Endothelial cell of umbilical vein (primary cell): Measurements from ENCODE around the gene PBXIP1. TPM values are rescaled to one million over a fixed set of nuclear protein-coding genes. Genes with fewer than 3 reads are reported as not detected.

Source experiments
- BruUV-seq: library from RNA; stranded (reverse); fragments of 400-500 nt; replicated peaks from 2 replicates; lab custom pipeline; 2021; lab: Mats Ljungman, UMichigan
- CTCF ChIA-PET: fragments of 300-600, 350-600 bp; sonication (Branson Sonifier 250); formaldehyde crosslinking; loops from one replicate; lab custom pipeline; 2021; ENCODE audit warnings: antibody characterized with exemption, inconsistent platforms; lab: Charles Lee
- POLR2A ChIA-PET: fragments of 300-600, 350-600 bp; sonication (Branson Sonifier 250); formaldehyde crosslinking; loops from one replicate; lab custom pipeline; 2021; ENCODE audit warnings: antibody characterized with exemption, inconsistent platforms; lab: Charles Lee
- DNase-seq: peaks from one replicate; pipeline ENCODE4 v3.0.0-alpha.2; 2011; ENCODE audit warnings: low read depth, low spot score
- FAIRE-seq: peaks from 2 replicates; lab custom pipeline; 2011; peaks lifted over from hg19 to GRCh38; lab: Jason Lieb, UNC
- H2AFZ ChIP-seq: 2 replicates; pipeline ENCODE4 v1.6.0; 2012; ENCODE audit warnings: low read depth, low read length, control low read depth, inconsistent platforms
- H3K27ac ChIP-seq: 2 replicates; pipeline ENCODE4 v1.5.1; 2011; ENCODE audit warnings: low read depth, mild to moderate bottlenecking, control low read depth, low read length, moderate library complexity; ENCODE audit not compliant: insufficient read depth
- H3K27me3 ChIP-seq, 2 experiments: 2 replicates each; pipeline versions ENCODE4 v1.6.0 to v1.6.1; 2011; ENCODE audit warnings: low read length in 2 of 2, mixed read lengths in 1 of 2; ENCODE audit not compliant: control insufficient read depth in 2 of 2, insufficient read depth in 2 of 2
- H3K36me3 ChIP-seq, 2 experiments: 2 replicates in 1 of 2; 3 replicates in 1 of 2; pipeline ENCODE4 v1.5.1; 2011; ENCODE audit warnings: low read length in 2 of 2, mild to moderate bottlenecking in 1 of 2, moderate library complexity in 1 of 2; ENCODE audit not compliant: control insufficient read depth in 2 of 2, insufficient read depth in 2 of 2; ENCODE audit errors: extremely low read depth in 1 of 2
- H3K4me1 ChIP-seq: 3 replicates; pipeline ENCODE4 v1.5.1; 2011; ENCODE audit warnings: mild to moderate bottlenecking, low read length; ENCODE audit not compliant: control insufficient read depth, insufficient read depth; ENCODE audit errors: extremely low read depth
- H3K4me2 ChIP-seq: 2 replicates; pipeline ENCODE4 v1.6.1; 2011; ENCODE audit warnings: low read length, control low read depth, mixed read lengths; ENCODE audit not compliant: insufficient read depth
- H3K4me3 ChIP-seq, 3 experiments: fragments of 200-600 bp in 1 of 3; sonication (generic), shearing (Covaris generic) in 1 of 3; replicated peaks in 1 of 3; 2 replicates each; pipeline ENCODE4 v1.5.1; 2011 to 2016; ENCODE audit warnings: control low read depth in 3 of 3, low read length in 3 of 3, mild to moderate bottlenecking in 2 of 3, inconsistent platforms in 1 of 3, low read depth in 1 of 3, moderate library complexity in 1 of 3; ENCODE audit not compliant: insufficient read depth in 1 of 3
- H3K79me2 ChIP-seq: 2 replicates; pipeline ENCODE4 v1.6.0; 2012; ENCODE audit warnings: low read length, inconsistent platforms; ENCODE audit not compliant: control insufficient read depth, insufficient read depth
- H3K9ac ChIP-seq: replicated peaks from 2 replicates; pipeline ENCODE3; 2011; ENCODE audit warnings: low read length, control low read depth; ENCODE audit not compliant: insufficient read depth; ENCODE audit errors: extremely low read depth
- H3K9me1 ChIP-seq: replicated peaks from 3 replicates; pipeline ENCODE4 v1.6.0; 2011; ENCODE audit warnings: mild to moderate bottlenecking, low read length; ENCODE audit not compliant: control insufficient read depth, insufficient read depth; ENCODE audit errors: extremely low read depth
- H3K9me3 ChIP-seq: replicated peaks from 2 replicates; pipeline ENCODE4 v1.5.1; 2012; ENCODE audit warnings: low read length, inconsistent platforms; ENCODE audit not compliant: control insufficient read depth, insufficient read depth
- H4K20me1 ChIP-seq: replicated peaks from 2 replicates; pipeline ENCODE3; 2011; ENCODE audit warnings: mild to moderate bottlenecking, low read length; ENCODE audit not compliant: control insufficient read depth, insufficient read depth; ENCODE audit errors: extremely low read depth
- CTCF ChIP-seq, 2 donors: IDR thresholded peaks; 1 replicate in 1 of 2; 2 replicates in 1 of 2; pipeline ENCODE4 v1.5.1; 2011; ENCODE audit warnings: low read length in 2 of 2, mild to moderate bottlenecking in 2 of 2, moderate library complexity in 2 of 2, control low read depth in 1 of 2, inconsistent platforms in 1 of 2, low read depth in 1 of 2; ENCODE audit not compliant: insufficient read depth in 1 of 2; ENCODE audit errors: extremely low read depth in 1 of 2
- MAX ChIP-seq: IDR thresholded peaks from 2 replicates; pipeline ENCODE4 v1.6.1; 2011; ENCODE audit not compliant: insufficient read depth, insufficient read length
- MYC ChIP-seq: IDR thresholded peaks from one replicate; pipeline ENCODE4 v1.6.1; 2011; ENCODE audit warnings: mild to moderate bottlenecking, low read depth, low read length
- POLR2A ChIP-seq: IDR thresholded peaks from 2 replicates; pipeline ENCODE4 v1.6.1; 2012; ENCODE audit warnings: low read depth, mild to moderate bottlenecking, control low read depth, low read length
- POLR2AphosphoS5 ChIP-seq: IDR thresholded peaks from 2 replicates; pipeline ENCODE4 v1.6.1; 2012; ENCODE audit warnings: low read depth, mild to moderate bottlenecking, control low read depth, low read length, moderate library complexity; ENCODE audit not compliant: insufficient read depth
- dilution Hi-C: fragments of 300-500 bp; cut with MboI; formaldehyde crosslinking; loops from one replicate; pipeline ENCODE4 v1.15.0; 2019; ENCODE audit warnings: low sequenced_read_pairs; ENCODE audit not compliant: extremely low pct_ligation_motif_present
- intact Hi-C: fragments of 100-400 bp; cut with micrococcal nuclease; formaldehyde crosslinking; loops from one replicate; pipeline ENCODE4 v1.10.0; 2022
- polyA plus RNA-seq, 4 experiments: library from polyadenylated mRNA; depleted of rRNA in 3 of 4; stranded (reverse) in 3 of 4; unstranded in 1 of 4; fragments of >200 nt; gene quantifications; 2 replicates each; pipeline versions ENCODE4 v1.2.1 to v1.2.3, GENCODE V29; 2011 to 2012; ENCODE audit warnings: missing spikeins in 1 of 4
- total RNA-seq: library from RNA; stranded (reverse); gene quantifications from 2 replicates; pipeline ENCODE4 v1.2.3, GENCODE V29; 2021

The PBXIP1 gene
- total and polyA plus RNA-seq, 2 donors (not counting 3 experiments of a cell fraction or from before 2014, with no cell fraction given): 49.4 to 54.7 TPM

GRCh38 chr1:155003227-155003765 is 47.4 kb upstream of the PBXIP1 start:
- intact Hi-C loops: loop anchor here (2.0 to 5.0 kb wide), 2 partner anchors 42 to 446 kb away; partner anchors contain the start of gene UBE2Q1
- H3K27me3 ChIP-seq: no peaks in the 10 kb centered on the region
- peak overlapping the region; percentile 63 for H3K27ac ChIP-seq
- peaks cover 16% of the 10 kb centered on the region for H3K79me2 ChIP-seq
- no peaks in the 10 kb centered on the region for H4K20me1 ChIP-seq
- H3K36me3 ChIP-seq: no peaks in the 10 kb centered on the region
- peak overlapping the region; percentile 54 for H3K4me2 ChIP-seq
- dilution Hi-C loops: no loop called here
- ChIA-PET CTCF (interaction anchor here (0.7 to 6.5 kb wide), 8 partner anchors 9 to 424 kb away, joined by 3 to 87 read pairs (median 4); partner anchors contain the start of genes ADAM15, LENEP, PYGO2 and SHC1), POLR2A (no interaction called here)
- TF ChIP-seq POLR2AphosphoS5 (no peak), POLR2A (no peak), CTCF (IDR thresholded peaks at IDR 0.05; ENCODE audit: extremely low read depth in 1 of 2, insufficient read depth in 1 of 2, low read depth in 1 of 2, low read length in 2 of 2) (no peak), MYC (no peak), MAX (no peak)
- H2AFZ ChIP-seq: peak overlapping the region; percentile 21
- peak; percentile 42 for DNase-seq
- FAIRE-seq: peak; percentile 67
- H3K9ac ChIP-seq: peak overlapping the region; percentile 69
- peaks cover 25% of the 10 kb centered on the region for H3K4me1 ChIP-seq
- peak overlapping the region; percentile 53 to 94 (median 65) for H3K4me3 ChIP-seq
- no peaks in the 10 kb centered on the region for H3K9me3 ChIP-seq
- BruUV-seq: TSS peak; percentile 34
- no peaks in the 10 kb centered on the region for H3K9me1 ChIP-seq
